Keratinocyte (primary cell): ENCODE data around the gene PFDN5. TPM values are rescaled to one million over a fixed set of nuclear protein-coding genes. Genes with fewer than 3 reads are reported as not detected.
"Not testable (repeated sequence)": the region's sequence is repeated elsewhere in the genome, so short reads cannot be mapped to it uniquely, and the experiment has no call there.

Experiments
- DNase-seq: peaks from one replicate; pipeline ENCODE4 v3.0.0-alpha.2; 2011; ENCODE audit warnings: low read depth, missing footprints, low spot score
- FAIRE-seq: peaks from 2 replicates; lab custom pipeline; 2011; peaks lifted over from hg19 to GRCh38; lab: Jason Lieb, UNC
- H2AFZ ChIP-seq: 2 replicates; pipeline ENCODE4 v1.6.0; 2012; ENCODE audit warnings: low read length, control low read depth, inconsistent platforms; ENCODE audit not compliant: control insufficient read depth
- H3K27ac ChIP-seq: 2 replicates; pipeline ENCODE4 v1.5.1; 2011; ENCODE audit warnings: low read length; ENCODE audit not compliant: control insufficient read depth, insufficient read depth
- H3K27me3 ChIP-seq: 3 replicates; pipeline ENCODE4 v1.6.0; 2011; ENCODE audit warnings: low read length; ENCODE audit not compliant: control insufficient read depth, insufficient read depth; ENCODE audit errors: extremely low read depth
- H3K36me3 ChIP-seq, 2 experiments: 2 replicates in 1 of 2; 3 replicates in 1 of 2; pipeline ENCODE4 v1.5.1; 2011; ENCODE audit warnings: low read length in 2 of 2, mild to moderate bottlenecking in 1 of 2; ENCODE audit not compliant: control insufficient read depth in 2 of 2, insufficient read depth in 2 of 2; ENCODE audit errors: extremely low read depth in 1 of 2
- H3K4me1 ChIP-seq: 3 replicates; pipeline ENCODE4 v1.5.1; 2011; ENCODE audit warnings: low read length; ENCODE audit not compliant: control insufficient read depth, insufficient read depth; ENCODE audit errors: extremely low read depth
- H3K4me2 ChIP-seq: 3 replicates; pipeline ENCODE4 v1.6.0; 2011; ENCODE audit warnings: low read depth, low read length; ENCODE audit not compliant: control insufficient read depth, insufficient read depth; ENCODE audit errors: extremely low read depth
- H3K4me3 ChIP-seq, 3 experiments: fragments of 200-600 bp in 1 of 3; sonication (generic) in 1 of 3; 2 replicates in 2 of 3; 3 replicates in 1 of 3; pipeline ENCODE4 v1.5.1; 2011 to 2016; ENCODE audit warnings: low read length in 3 of 3, mild to moderate bottlenecking in 3 of 3, control low read depth in 2 of 3, inconsistent platforms in 1 of 3, low read depth in 1 of 3, mixed read lengths in 1 of 3, mixed run types in 1 of 3, moderate library complexity in 1 of 3; ENCODE audit not compliant: control insufficient read depth in 2 of 3, insufficient read depth in 2 of 3; ENCODE audit errors: extremely low read depth in 1 of 3
- H3K79me2 ChIP-seq: 2 replicates; pipeline ENCODE4 v1.6.0; 2012; ENCODE audit warnings: low read length; ENCODE audit not compliant: control insufficient read depth, insufficient read depth
- H3K9ac ChIP-seq: 3 replicates; pipeline ENCODE4 v1.6.0; 2011; ENCODE audit warnings: low read length; ENCODE audit not compliant: control insufficient read depth, insufficient read depth; ENCODE audit errors: extremely low read depth
- H3K9me1 ChIP-seq: 3 replicates; pipeline ENCODE4 v1.6.0; 2011; ENCODE audit warnings: low read length; ENCODE audit not compliant: control insufficient read depth, insufficient read depth; ENCODE audit errors: extremely low read depth
- H3K9me3 ChIP-seq: 2 replicates; pipeline ENCODE4 v1.5.1; 2012; ENCODE audit warnings: low read depth, low read length; ENCODE audit not compliant: control insufficient read depth
- H4K20me1 ChIP-seq: 3 replicates; pipeline ENCODE4 v1.6.0; 2011; ENCODE audit warnings: low read length; ENCODE audit not compliant: control insufficient read depth, insufficient read depth; ENCODE audit errors: extremely low read depth
- EZH2 ChIP-seq: IDR thresholded peaks from one replicate; pipeline ENCODE4 v1.6.1; 2012; ENCODE audit warnings: inconsistent platforms, mild to moderate bottlenecking, low read length, moderate library complexity
- dilution Hi-C: fragments of 300-500 bp; cut with MboI; formaldehyde crosslinking; loops from one replicate; pipeline ENCODE4 v1.7.0; 2020; ENCODE audit warnings: low sequenced_read_pairs; ENCODE audit not compliant: extremely low pct_ligation_motif_present
- polyA plus RNA-seq, 5 experiments: library from polyadenylated mRNA; depleted of rRNA in 3 of 5; stranded (reverse) in 3 of 5; stranded (forward) in 1 of 5; unstranded in 1 of 5; fragments of >200 nt; gene quantifications; 1 replicate in 1 of 5; 2 replicates in 3 of 5; 3 replicates in 1 of 5; pipeline versions ENCODE4 v1.2.1 to v1.2.3, GENCODE V29; 2011 to 2012; ENCODE audit warnings: missing spikeins in 2 of 5, low read depth in 1 of 5, low replicate concordance in 1 of 5
- TF ChIP-seq, protein P1 (sequence below), 3 experiments: IDR thresholded peaks in 1 of 3; conservative IDR thresholded peaks in 1 of 3; optimal IDR thresholded peaks in 1 of 3; 2 replicates in 2 of 3; 3 replicates in 1 of 3; pipeline versions ENCODE3 to v1.5.1; 2011; ENCODE audit warnings: low read length in 3 of 3, mild to moderate bottlenecking in 3 of 3, moderate library complexity in 2 of 3, control low read depth in 1 of 3, inconsistent platforms in 1 of 3; ENCODE audit not compliant: insufficient read depth in 2 of 3; ENCODE audit errors: extremely low read depth in 1 of 3

The PFDN5 gene
- polyA plus RNA-seq, 1 donor (not counting 4 experiments of a cell fraction or from before 2014, with no cell fraction given) = 659 TPM

DNA sequence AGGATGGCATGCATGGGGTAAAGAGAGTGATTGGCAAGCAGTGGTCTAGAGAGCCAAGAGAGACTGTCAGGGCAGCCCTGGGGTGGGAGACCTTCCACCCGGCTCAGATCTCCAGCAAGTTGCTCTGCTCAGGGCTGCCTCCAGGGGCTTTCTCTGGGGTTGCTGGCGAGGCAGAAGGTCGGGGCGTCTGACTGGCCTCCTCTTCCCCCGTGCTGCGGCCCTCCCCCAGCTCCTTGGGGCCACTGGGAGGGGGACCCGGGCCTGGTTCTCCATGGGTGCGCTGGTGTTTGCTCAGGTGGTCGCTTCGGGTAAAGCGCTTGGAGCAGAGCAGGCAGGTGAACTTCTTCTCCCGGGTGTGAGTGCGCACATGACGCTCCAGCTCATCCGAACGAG is 32.7 kb downstream of the PFDN5 start:
- TF ChIP-seq, protein P1, sequence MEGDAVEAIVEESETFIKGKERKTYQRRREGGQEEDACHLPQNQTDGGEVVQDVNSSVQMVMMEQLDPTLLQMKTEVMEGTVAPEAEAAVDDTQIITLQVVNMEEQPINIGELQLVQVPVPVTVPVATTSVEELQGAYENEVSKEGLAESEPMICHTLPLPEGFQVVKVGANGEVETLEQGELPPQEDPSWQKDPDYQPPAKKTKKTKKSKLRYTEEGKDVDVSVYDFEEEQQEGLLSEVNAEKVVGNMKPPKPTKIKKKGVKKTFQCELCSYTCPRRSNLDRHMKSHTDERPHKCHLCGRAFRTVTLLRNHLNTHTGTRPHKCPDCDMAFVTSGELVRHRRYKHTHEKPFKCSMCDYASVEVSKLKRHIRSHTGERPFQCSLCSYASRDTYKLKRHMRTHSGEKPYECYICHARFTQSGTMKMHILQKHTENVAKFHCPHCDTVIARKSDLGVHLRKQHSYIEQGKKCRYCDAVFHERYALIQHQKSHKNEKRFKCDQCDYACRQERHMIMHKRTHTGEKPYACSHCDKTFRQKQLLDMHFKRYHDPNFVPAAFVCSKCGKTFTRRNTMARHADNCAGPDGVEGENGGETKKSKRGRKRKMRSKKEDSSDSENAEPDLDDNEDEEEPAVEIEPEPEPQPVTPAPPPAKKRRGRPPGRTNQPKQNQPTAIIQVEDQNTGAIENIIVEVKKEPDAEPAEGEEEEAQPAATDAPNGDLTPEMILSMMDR (optimal IDR thresholded peaks at IDR 0.05 in 1 of 3, IDR thresholded peaks at IDR 0.05 in 1 of 3, conservative IDR thresholded peaks at IDR 0.05 in 1 of 3; ENCODE audit: extremely low read depth in 1 of 3, insufficient read depth in 2 of 3, low read length in 3 of 3) = peak in 1 of 3 experiments; percentile 5
- no peak for TF ChIP-seq EZH2
- no peaks in the 10 kb centered on the region for H4K20me1 ChIP-seq
- no peak overlapping the region for H2AFZ ChIP-seq
- H3K27me3 ChIP-seq = no peaks in the 10 kb centered on the region
- no peaks in the 10 kb centered on the region for H3K9me3 ChIP-seq
- H3K4me2 ChIP-seq = no peak overlapping the region
- H3K36me3 ChIP-seq = no peaks in the 10 kb centered on the region
- H3K9me1 ChIP-seq = no peaks in the 10 kb centered on the region
- no peak overlapping the region for H3K27ac ChIP-seq
- H3K9ac ChIP-seq = no peak overlapping the region
- H3K4me1 ChIP-seq = peaks cover 10% of the 10 kb centered on the region
- H3K79me2 ChIP-seq = no peaks in the 10 kb centered on the region
- dilution Hi-C loops = no loop called here
- no peak for FAIRE-seq
- H3K4me3 ChIP-seq = no peak overlapping the region
- DNase-seq = no peak

DNA sequence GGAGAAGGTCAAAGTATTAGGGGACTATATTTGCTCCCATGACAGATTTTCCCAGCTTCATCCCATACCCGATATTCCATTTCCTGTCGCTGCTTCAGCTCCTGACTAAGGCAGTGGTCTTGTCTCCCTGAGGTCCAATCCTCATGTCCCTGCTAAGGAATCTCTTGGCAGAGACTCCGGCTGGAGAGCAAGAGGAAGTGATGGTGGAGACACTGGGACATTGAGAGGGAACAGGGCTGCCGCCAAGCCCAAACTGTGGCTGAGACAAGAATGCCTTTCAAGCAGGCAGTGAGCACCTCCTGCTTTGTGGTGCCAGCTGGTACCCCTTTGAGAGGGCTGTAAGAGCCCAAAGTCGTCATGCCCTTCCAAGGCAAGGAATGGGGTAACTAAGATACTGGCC is 35.3 kb downstream of the PFDN5 start:
- H3K36me3 ChIP-seq = no peaks in the 10 kb centered on the region
- no peak for DNase-seq
- no peak for FAIRE-seq
- no peak overlapping the region for H2AFZ ChIP-seq
- H3K27me3 ChIP-seq = peaks cover 3% of the 10 kb centered on the region
- H3K4me2 ChIP-seq = no peak overlapping the region
- dilution Hi-C loops = no loop called here
- H3K79me2 ChIP-seq = no peaks in the 10 kb centered on the region
- no peaks in the 10 kb centered on the region for H3K9me3 ChIP-seq
- no peak for TF ChIP-seq EZH2
- TF ChIP-seq, protein P1 (optimal IDR thresholded peaks at IDR 0.05 in 1 of 3, IDR thresholded peaks at IDR 0.05 in 1 of 3, conservative IDR thresholded peaks at IDR 0.05 in 1 of 3; ENCODE audit: extremely low read depth in 1 of 3, insufficient read depth in 2 of 3, low read length in 3 of 3) = no peak
- no peaks in the 10 kb centered on the region for H3K4me1 ChIP-seq
- no peaks in the 10 kb centered on the region for H4K20me1 ChIP-seq
- no peaks in the 10 kb centered on the region for H3K9me1 ChIP-seq
- H3K4me3 ChIP-seq = no peak overlapping the region
- H3K27ac ChIP-seq = no peak overlapping the region
- no peak overlapping the region for H3K9ac ChIP-seq

DNA sequence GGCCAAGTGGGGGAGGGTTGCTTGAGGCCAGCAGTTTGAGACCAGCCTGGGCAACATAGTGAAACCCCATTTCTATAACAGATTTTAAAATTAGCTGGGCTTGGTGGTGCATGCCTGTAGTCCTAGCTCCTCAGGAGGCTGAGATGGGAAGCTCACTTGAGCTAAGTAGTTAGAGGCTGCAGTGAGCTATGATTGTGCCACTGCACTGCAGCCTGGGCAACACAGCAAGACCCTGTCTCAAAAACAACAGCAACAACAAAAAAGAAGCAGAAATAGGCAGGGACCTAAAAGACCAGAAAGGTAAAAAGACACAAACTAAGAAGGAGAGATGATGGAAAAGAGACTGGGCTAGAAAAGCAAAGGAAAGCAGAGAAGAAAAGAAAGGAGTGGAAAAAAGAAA is 37.0 kb downstream of the PFDN5 start:
- H3K36me3 ChIP-seq, FAIRE-seq, H3K27ac ChIP-seq, H3K9me1 ChIP-seq, H4K20me1 ChIP-seq, dilution Hi-C loops, H3K9me3 ChIP-seq, H3K4me3 ChIP-seq, H2AFZ ChIP-seq, H3K79me2 ChIP-seq, H3K4me2 ChIP-seq, DNase-seq, H3K4me1 ChIP-seq, H3K9ac ChIP-seq: not testable (repeated sequence)
- peaks cover 20% of the 10 kb centered on the region for H3K27me3 ChIP-seq
